GM19468 (cell line): ENCODE results near the gene SLC12A3.

Source experiments
- ATAC-seq: cut with Tn5 transposase; IDR thresholded peaks from one replicate; pipeline ENCODE4 v1.9.1; 2021; ENCODE audit warnings: mild to moderate bottlenecking, moderate library complexity, moderate number of reproducible peaks; ENCODE audit not compliant: unreplicated experiment; ENCODE audit errors: extremely low read depth

SLC12A3 gene

DNA sequence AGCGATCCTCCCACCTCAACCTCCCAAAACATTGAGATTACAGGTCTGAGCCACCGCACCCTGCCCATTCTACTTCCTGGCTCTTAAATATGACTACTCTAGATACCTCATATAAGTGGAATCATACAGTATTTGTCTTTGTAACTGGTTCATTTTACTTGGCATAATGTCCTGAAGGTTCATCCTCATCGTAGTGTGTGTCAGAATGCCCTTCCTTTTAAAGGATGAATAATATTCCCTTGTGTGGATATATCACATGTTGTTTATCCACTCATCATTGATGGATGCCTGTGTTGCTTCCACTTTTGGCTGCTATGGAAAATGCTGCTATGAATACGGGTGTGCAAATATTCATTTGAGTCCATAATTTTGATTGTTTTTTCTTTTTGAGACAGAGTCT is 91.1 kb downstream of the SLC12A3 start:
- no peak for ATAC-seq

DNA sequence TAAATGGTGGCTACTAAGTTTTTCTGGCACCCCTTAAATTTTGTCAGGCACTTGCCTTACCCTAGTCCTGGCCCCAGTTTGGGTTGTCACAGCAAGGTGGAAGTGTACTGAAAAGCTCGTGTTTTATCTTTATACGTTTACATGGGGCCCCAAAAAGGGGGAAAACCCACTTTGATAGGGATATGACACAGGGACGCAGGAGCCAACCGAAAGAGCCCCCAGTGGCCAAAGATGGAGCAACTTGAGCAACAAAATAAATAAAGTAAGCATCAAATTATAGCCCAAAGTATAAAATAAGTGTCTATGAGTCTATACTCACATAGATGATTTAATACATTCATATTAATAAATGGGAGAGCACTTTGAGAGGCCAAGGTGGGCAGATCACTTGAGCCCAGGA is 91.7 kb downstream of the SLC12A3 start:
- no peak for ATAC-seq

GRCh38 chr16:56960681-56961281 is 95.8 kb downstream of the SLC12A3 start:
- ATAC-seq = no peak

DNA sequence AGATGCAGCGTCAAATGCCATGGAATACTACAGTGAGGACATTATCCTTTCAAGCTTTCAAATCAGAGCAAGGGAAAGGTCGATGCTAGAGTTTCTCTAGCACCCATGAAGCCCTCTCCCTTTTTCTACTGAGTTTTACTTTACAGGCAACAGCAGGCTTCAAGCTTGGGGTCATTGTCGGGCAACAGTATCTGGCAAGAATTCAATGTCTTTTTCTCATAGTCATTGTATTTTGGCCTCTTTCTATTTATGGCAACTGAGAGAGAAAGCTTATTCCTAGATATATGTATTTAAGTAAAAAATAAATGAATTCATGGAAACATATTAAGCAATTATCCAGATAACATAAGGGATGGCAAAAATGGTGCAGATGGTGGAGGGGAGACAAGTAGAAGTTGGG is 96.4 kb downstream of the SLC12A3 start:
- no peak for ATAC-seq

DNA sequence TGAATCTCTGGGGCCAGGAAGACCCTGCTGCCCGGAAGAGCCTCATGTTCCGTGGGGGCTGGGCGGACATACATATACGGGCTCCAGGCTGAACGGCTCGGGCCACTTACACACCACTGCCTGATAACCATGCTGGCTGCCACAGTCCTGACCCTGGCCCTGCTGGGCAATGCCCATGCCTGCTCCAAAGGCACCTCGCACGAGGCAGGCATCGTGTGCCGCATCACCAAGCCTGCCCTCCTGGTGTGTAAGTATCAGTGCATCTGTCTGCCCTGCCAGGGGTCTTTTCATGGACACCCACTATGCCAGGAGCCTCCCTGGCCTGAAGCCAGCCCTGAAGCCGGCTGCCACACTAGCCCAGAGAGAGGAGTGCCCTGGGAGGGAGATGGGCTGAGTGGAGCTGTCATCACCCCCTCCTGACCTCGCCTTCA is 96.9 kb downstream of the SLC12A3 start, which contains the start of gene CETP:
Gene CETP (plus strand): TSS at position 100 of the 431 bp plus-strand sequence. CDS start 30 bp downstream, at position 130.
- no peak for ATAC-seq

DNA sequence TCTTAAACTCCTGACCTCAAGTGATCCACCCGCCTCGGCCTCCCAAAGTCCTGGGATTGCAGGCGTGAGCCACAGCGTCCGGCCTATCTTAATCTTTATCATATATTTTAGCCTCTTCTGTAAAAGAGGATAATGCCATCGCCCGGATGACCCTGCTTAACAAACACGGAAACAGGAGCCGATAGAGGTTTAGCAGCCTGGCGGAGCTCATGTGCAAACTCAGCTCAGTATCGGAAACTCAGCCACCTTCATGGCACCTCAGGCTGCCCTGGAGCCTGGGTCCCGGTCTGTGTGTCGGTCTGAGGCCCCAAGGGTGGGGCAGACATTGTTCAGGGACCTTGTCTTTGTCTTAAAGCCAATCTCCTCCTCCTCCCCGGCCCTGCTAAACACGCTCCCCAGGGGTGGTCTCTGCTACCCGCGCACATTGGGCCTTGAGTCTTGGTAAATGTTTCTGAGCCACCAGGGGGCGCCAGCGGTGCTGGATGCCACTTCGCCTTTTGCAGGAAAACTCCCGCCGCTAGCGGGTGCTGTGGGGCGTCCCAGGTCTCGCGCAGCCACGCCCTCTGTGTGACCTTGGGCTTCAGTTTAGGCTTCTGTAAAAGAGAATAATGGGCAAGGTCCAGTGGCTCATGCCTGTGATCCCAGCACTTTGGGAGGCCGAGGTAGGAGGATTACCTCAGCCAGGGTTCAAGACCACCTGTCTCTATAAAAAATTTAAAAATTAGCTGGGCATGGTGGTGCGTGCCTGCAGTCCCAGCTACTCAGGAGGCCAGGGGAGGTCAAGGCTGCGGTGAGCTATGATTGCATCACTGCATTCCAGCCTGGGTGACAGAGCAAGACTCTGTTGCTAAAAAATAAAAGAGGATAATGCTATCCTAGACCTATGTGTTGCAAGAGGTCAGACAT is 99.5 kb downstream of the SLC12A3 start:
- no peak for ATAC-seq
